Measurements from ENCODE around the gene PMM2.

Gene PMM2

DNA sequence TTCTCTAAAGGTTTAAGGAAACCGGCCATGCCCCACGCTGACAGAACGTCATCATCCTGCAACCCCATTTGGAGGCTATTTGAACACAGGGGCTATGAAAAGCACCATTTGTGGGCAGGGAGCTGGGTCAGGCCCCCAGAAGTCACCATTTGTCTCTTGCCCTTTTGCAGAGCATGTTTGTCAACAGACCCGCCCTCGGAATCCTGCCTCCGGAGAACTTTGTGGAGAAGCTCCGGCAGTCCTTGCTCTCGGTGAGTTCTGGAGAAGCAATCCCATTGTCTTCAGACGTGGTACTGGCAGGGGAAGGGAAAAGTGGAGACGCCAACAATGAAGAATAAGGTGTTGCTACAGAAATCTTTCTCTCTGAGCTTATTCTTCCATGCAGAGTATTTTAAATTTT lies 33.7 kb upstream of the PMM2 start:
- TF ChIP-seq POLR2AphosphoS5 (IDR thresholded peaks at IDR 0.05; ENCODE audit: low read depth, low read length) (no peak), FOXP2 (optimal IDR thresholded peaks at IDR 0.05; ENCODE audit: borderline replicate concordance, extremely low read depth, extremely low read length, insufficient read depth) (no peak), TAF1 (IDR thresholded peaks at IDR 0.05; ENCODE audit: borderline replicate concordance, insufficient read depth, low read length) (no peak), SIN3A (IDR thresholded peaks at IDR 0.05; ENCODE audit: borderline replicate concordance, insufficient read depth, low read length) (no peak)
- TF ChIP-seq, protein P1, sequence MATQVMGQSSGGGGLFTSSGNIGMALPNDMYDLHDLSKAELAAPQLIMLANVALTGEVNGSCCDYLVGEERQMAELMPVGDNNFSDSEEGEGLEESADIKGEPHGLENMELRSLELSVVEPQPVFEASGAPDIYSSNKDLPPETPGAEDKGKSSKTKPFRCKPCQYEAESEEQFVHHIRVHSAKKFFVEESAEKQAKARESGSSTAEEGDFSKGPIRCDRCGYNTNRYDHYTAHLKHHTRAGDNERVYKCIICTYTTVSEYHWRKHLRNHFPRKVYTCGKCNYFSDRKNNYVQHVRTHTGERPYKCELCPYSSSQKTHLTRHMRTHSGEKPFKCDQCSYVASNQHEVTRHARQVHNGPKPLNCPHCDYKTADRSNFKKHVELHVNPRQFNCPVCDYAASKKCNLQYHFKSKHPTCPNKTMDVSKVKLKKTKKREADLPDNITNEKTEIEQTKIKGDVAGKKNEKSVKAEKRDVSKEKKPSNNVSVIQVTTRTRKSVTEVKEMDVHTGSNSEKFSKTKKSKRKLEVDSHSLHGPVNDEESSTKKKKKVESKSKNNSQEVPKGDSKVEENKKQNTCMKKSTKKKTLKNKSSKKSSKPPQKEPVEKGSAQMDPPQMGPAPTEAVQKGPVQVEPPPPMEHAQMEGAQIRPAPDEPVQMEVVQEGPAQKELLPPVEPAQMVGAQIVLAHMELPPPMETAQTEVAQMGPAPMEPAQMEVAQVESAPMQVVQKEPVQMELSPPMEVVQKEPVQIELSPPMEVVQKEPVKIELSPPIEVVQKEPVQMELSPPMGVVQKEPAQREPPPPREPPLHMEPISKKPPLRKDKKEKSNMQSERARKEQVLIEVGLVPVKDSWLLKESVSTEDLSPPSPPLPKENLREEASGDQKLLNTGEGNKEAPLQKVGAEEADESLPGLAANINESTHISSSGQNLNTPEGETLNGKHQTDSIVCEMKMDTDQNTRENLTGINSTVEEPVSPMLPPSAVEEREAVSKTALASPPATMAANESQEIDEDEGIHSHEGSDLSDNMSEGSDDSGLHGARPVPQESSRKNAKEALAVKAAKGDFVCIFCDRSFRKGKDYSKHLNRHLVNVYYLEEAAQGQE (IDR thresholded peaks at IDR 0.05; ENCODE audit: insufficient read depth in 1 of 2, low read depth in 2 of 2, low read length in 2 of 2), result no peak

- no peak for TF ChIP-seq TAF1 (IDR thresholded peaks at IDR 0.05; ENCODE audit: borderline replicate concordance, insufficient read depth, low read length)
- no peak for TF ChIP-seq FOXP2 (optimal IDR thresholded peaks at IDR 0.05; ENCODE audit: borderline replicate concordance, extremely low read depth, extremely low read length, insufficient read depth)
- TF ChIP-seq, protein P1 (IDR thresholded peaks at IDR 0.05; ENCODE audit: insufficient read depth in 1 of 2, low read depth in 2 of 2, low read length in 2 of 2), result no peak
- no peak for TF ChIP-seq POLR2AphosphoS5 (IDR thresholded peaks at IDR 0.05; ENCODE audit: low read depth, low read length)
- no peak for TF ChIP-seq SIN3A (IDR thresholded peaks at IDR 0.05; ENCODE audit: borderline replicate concordance, insufficient read depth, low read length)
These were observed 33.0 kb upstream of the PMM2 start for GRCh38 chr16:8764525-8765250.

DNA sequence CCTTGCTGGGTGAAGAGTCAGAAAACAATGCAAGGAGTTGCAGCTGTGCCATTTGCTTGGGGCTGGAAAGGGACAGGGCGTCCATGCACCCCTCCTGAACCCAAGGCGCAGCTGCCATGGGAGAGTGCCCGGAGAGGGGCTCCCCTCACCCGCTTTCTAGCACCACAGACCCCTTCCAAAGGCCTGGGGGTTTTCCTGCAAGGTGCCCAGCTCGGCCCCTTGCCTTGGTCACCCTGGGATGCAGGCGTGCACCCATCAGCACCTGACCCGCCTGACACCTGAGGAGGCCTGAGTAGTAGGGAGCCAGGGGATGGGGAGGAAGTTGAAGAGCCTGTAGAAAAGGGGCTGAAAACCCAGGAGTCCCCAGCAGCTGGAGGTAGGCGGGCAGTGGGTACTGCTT lies 30.5 kb upstream of the PMM2 start:
- TF ChIP-seq SIN3A (IDR thresholded peaks at IDR 0.05; ENCODE audit: borderline replicate concordance, insufficient read depth, low read length), result no peak
- TF ChIP-seq POLR2AphosphoS5 (IDR thresholded peaks at IDR 0.05; ENCODE audit: low read depth, low read length), result no peak
- no peak for TF ChIP-seq TAF1 (IDR thresholded peaks at IDR 0.05; ENCODE audit: borderline replicate concordance, insufficient read depth, low read length)
- TF ChIP-seq FOXP2 (optimal IDR thresholded peaks at IDR 0.05; ENCODE audit: borderline replicate concordance, extremely low read depth, extremely low read length, insufficient read depth), result no peak
- TF ChIP-seq, protein P1 (IDR thresholded peaks at IDR 0.05; ENCODE audit: insufficient read depth in 1 of 2, low read depth in 2 of 2, low read length in 2 of 2), result no peak

DNA sequence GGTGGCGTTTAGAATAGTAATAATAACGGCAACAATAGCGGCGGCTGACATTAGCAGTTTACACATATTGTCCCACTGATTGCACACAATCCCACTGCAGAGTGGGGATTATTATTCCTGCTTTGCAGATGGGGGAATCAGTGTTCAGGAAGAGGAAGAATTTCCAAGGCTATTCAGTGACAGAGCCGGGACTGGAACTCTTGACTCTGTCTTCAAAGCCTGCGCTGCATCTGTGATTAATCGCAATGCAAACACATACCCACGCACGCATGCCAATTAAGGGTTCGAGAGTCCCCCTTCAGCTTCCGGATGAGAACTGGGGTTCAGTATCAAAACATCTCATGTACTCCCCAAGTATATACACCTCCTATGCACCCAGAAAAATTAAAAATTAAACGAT lies 29.4 kb upstream of the PMM2 start:
- TF ChIP-seq SIN3A (IDR thresholded peaks at IDR 0.05; ENCODE audit: borderline replicate concordance, insufficient read depth, low read length) (no peak), POLR2AphosphoS5 (IDR thresholded peaks at IDR 0.05; ENCODE audit: low read depth, low read length) (no peak), TAF1 (IDR thresholded peaks at IDR 0.05; ENCODE audit: borderline replicate concordance, insufficient read depth, low read length) (no peak), FOXP2 (optimal IDR thresholded peaks at IDR 0.05; ENCODE audit: borderline replicate concordance, extremely low read depth, extremely low read length, insufficient read depth) (no peak)
- TF ChIP-seq, protein P1 (IDR thresholded peaks at IDR 0.05; ENCODE audit: insufficient read depth in 1 of 2, low read depth in 2 of 2, low read length in 2 of 2), result no peak

Measured in PFSK-1 (cell line).